HEK293 (cell line): Measurements from ENCODE around the gene INSL3.

Experiments used
- CTCF ChIP-seq: fragments of 450-650 bp; formaldehyde crosslinking; IDR thresholded peaks from 2 replicates; pipeline ENCODE4 v1.5.1; 2016; ENCODE audit warnings: missing biosample characterization, missing genetic modification characterization
- FEZF1 ChIP-seq: fragments of 450-650 bp; formaldehyde crosslinking; IDR thresholded peaks from 2 replicates; pipeline ENCODE4 v1.5.1; 2016; ENCODE audit warnings: missing biosample characterization, missing genetic modification characterization
- GLI2 ChIP-seq: fragments of 450-650 bp; formaldehyde crosslinking; IDR thresholded peaks from 2 replicates; pipeline ENCODE4; 2017; ENCODE audit warnings: missing biosample characterization, missing genetic modification characterization, low read depth, borderline replicate concordance
- HIC1 ChIP-seq: fragments of 450-650 bp; formaldehyde crosslinking; IDR thresholded peaks from 2 replicates; pipeline ENCODE4 v1.5.1; 2016; ENCODE audit warnings: missing biosample characterization, missing genetic modification characterization
- MEIS1 ChIP-seq: sonication (generic); formaldehyde crosslinking; IDR thresholded peaks from 2 replicates; pipeline ENCODE4 v1.8.1; 2022; ENCODE audit warnings: missing genetic modification reagents, mild to moderate bottlenecking, borderline replicate concordance
- OVOL3 ChIP-seq: fragments of 450-650 bp; formaldehyde crosslinking; IDR thresholded peaks from 2 replicates; pipeline ENCODE4 v1.5.1; 2016; ENCODE audit warnings: missing biosample characterization, missing genetic modification characterization
- REST ChIP-seq: fragments of 450-650 bp; formaldehyde crosslinking; IDR thresholded peaks from 2 replicates; pipeline ENCODE4 v1.5.1; 2016; ENCODE audit warnings: missing biosample characterization, missing genetic modification characterization
- ZBTB10 ChIP-seq: fragments of 450-650 bp; formaldehyde crosslinking; IDR thresholded peaks from 2 replicates; pipeline ENCODE4 v1.5.1; 2016; ENCODE audit warnings: missing biosample characterization, missing genetic modification characterization
- ZBTB21 ChIP-seq: fragments of 450-650 bp; formaldehyde crosslinking; IDR thresholded peaks from 2 replicates; pipeline ENCODE4 v1.5.1; 2017; ENCODE audit warnings: missing biosample characterization, missing genetic modification characterization
- ZBTB44 ChIP-seq: fragments of 450-650 bp; IDR thresholded peaks from 2 replicates; pipeline ENCODE4 v1.5.1; 2018; ENCODE audit warnings: missing biosample characterization, mild to moderate bottlenecking, missing genetic modification characterization
- ZBTB7A ChIP-seq: fragments of 450-650 bp; formaldehyde crosslinking; IDR thresholded peaks from 2 replicates; pipeline ENCODE4 v1.5.1; 2016; ENCODE audit warnings: low read depth, missing biosample characterization, missing genetic modification characterization
- ZFP37 ChIP-seq: fragments of 450-650 bp; formaldehyde crosslinking; IDR thresholded peaks from 2 replicates; pipeline ENCODE4 v1.5.1; 2016; ENCODE audit warnings: missing biosample characterization, missing genetic modification characterization
- ZNF10 ChIP-seq: fragments of 450-650 bp; formaldehyde crosslinking; IDR thresholded peaks from 2 replicates; pipeline ENCODE4 v1.5.1; 2017; ENCODE audit warnings: missing biosample characterization, missing genetic modification characterization
- ZNF146 ChIP-seq: fragments of 450-650 bp; formaldehyde crosslinking; IDR thresholded peaks from 2 replicates; pipeline ENCODE4 v1.5.1; 2016; ENCODE audit warnings: missing biosample characterization, missing genetic modification characterization
- ZNF157 ChIP-seq: fragments of 450-650 bp; formaldehyde crosslinking; IDR thresholded peaks from 2 replicates; pipeline ENCODE4 v1.5.1; 2016; ENCODE audit warnings: missing biosample characterization, missing genetic modification characterization
- ZNF26 ChIP-seq: fragments of 450-650 bp; formaldehyde crosslinking; IDR thresholded peaks from 2 replicates; pipeline ENCODE4 v1.5.1; 2016; ENCODE audit warnings: missing biosample characterization, missing genetic modification characterization
- ZNF350 ChIP-seq: fragments of 450-650 bp; formaldehyde crosslinking; IDR thresholded peaks from 2 replicates; pipeline ENCODE4 v1.5.0; 2017; ENCODE audit warnings: missing biosample characterization, mild to moderate bottlenecking, missing genetic modification characterization
- ZNF366 ChIP-seq: fragments of 450-650 bp; formaldehyde crosslinking; conservative IDR thresholded peaks from 2 replicates; pipeline ENCODE4 v1.5.1; 2016; ENCODE audit warnings: missing biosample characterization, missing genetic modification characterization
- ZNF391 ChIP-seq: fragments of 450-650 bp; formaldehyde crosslinking; IDR thresholded peaks from 2 replicates; pipeline ENCODE4 v1.5.1; 2016; ENCODE audit warnings: low read depth, missing biosample characterization, missing genetic modification characterization, borderline replicate concordance
- ZNF529 ChIP-seq: fragments of 450-650 bp; formaldehyde crosslinking; IDR thresholded peaks from 2 replicates; pipeline ENCODE4 v1.5.1; 2017; ENCODE audit warnings: missing genetic modification characterization, missing biosample characterization; ENCODE audit not compliant: insufficient replicate concordance
- ZNF549 ChIP-seq: fragments of 450-650 bp; IDR thresholded peaks from 2 replicates; pipeline ENCODE4 v1.5.1; 2018; ENCODE audit warnings: missing biosample characterization, missing genetic modification characterization, mild to moderate bottlenecking, inconsistent platforms, moderate library complexity
- ZNF610 ChIP-seq: fragments of 450-650 bp; formaldehyde crosslinking; IDR thresholded peaks from 2 replicates; pipeline ENCODE4 v1.5.1; 2016; ENCODE audit warnings: missing biosample characterization, missing genetic modification characterization, borderline replicate concordance
- ZNF626 ChIP-seq: fragments of 450-650 bp; sonication (Bioruptor Pico); formaldehyde crosslinking; IDR thresholded peaks from 2 replicates; pipeline ENCODE4 v1.5.1; 2018; ENCODE audit warnings: missing biosample characterization, missing genetic modification characterization, inconsistent platforms
- ZNF658 ChIP-seq: fragments of 450-650 bp; formaldehyde crosslinking; IDR thresholded peaks from 2 replicates; pipeline ENCODE4; 2016; ENCODE audit warnings: missing biosample characterization, missing genetic modification characterization
- ZNF785 ChIP-seq: fragments of 450-650 bp; formaldehyde crosslinking; IDR thresholded peaks from 2 replicates; pipeline ENCODE4 v1.5.1; 2016; ENCODE audit warnings: missing biosample characterization, missing genetic modification characterization
- ZNF837 ChIP-seq: fragments of 450-650 bp; formaldehyde crosslinking; IDR thresholded peaks from 2 replicates; pipeline ENCODE4 v1.5.1; 2016; ENCODE audit warnings: missing biosample characterization, missing genetic modification characterization
- ZSCAN30 ChIP-seq: fragments of 450-650 bp; IDR thresholded peaks from 2 replicates; pipeline ENCODE4 v1.5.1; 2018; ENCODE audit warnings: missing biosample characterization, mild to moderate bottlenecking, missing genetic modification characterization, moderate library complexity

Gene INSL3

GRCh38 chr19:17766543-17767131, 54.7 kb downstream of the INSL3 start (continued):
- no peak for TF ChIP-seq ZNF26 (tag by site-specific recombination)
- TF ChIP-seq ZNF658 (tag by site-specific recombination): no peak
- TF ChIP-seq ZNF10 (tag by site-specific recombination): no peak
- no peak for TF ChIP-seq ZNF549 (tag by site-specific recombination)
- no peak for TF ChIP-seq ZNF837 (tag by site-specific recombination)
- no peak for TF ChIP-seq ZBTB44 (tag by site-specific recombination)
- TF ChIP-seq ZFP37: no peak
- no peak for TF ChIP-seq ZBTB10 (tag by site-specific recombination)
- TF ChIP-seq ZSCAN30 (tag by site-specific recombination): 0 out of 2 replicates have a peak, but pooled peaks have one; percentile 18
- TF ChIP-seq ZNF785 (tag by site-specific recombination): no peak
- TF ChIP-seq ZBTB7A: no peak
- TF ChIP-seq ZNF146 (tag by site-specific recombination): no peak
- peak; percentile 87 for TF ChIP-seq CTCF
- TF ChIP-seq ZBTB21 (tag by site-specific recombination): no peak
- TF ChIP-seq ZNF157 (tag by site-specific recombination): no peak
- TF ChIP-seq OVOL3: no peak
- TF ChIP-seq ZNF366: no peak
- TF ChIP-seq ZNF529 (tag by site-specific recombination): no peak
- no peak for TF ChIP-seq ZNF626 (tag by site-specific recombination)
- TF ChIP-seq ZNF350 (tag by site-specific recombination): no peak
- TF ChIP-seq ZNF391 (tag by site-specific recombination): no peak
- peak; percentile 11; the same call in 1 of the 2 replicates for TF ChIP-seq FEZF1 (tag by site-specific recombination)
- no peak for TF ChIP-seq GLI2 (tag by site-specific recombination)
- no peak for TF ChIP-seq REST (tag by site-specific recombination)
- TF ChIP-seq ZNF610 (tag by site-specific recombination): no peak
- no peak for TF ChIP-seq MEIS1 (CRISPR knock-in tag)
- TF ChIP-seq HIC1: 0 out of 2 replicates have a peak, but pooled peaks have one; percentile 14
